Hepatocyte (in vitro differentiated cells): ENCODE measurements around the gene SRCIN1.

Experiments
- EZH2 ChIP-seq: fragments of 200-600 bp; sonication (generic); IDR thresholded peaks from 2 replicates; pipeline ENCODE4 v1.6.1; 2016; ENCODE audit warnings: antibody characterized with exemption, mild to moderate bottlenecking, borderline replicate concordance
- TF ChIP-seq, protein P1 (sequence below): fragments of 200-600 bp; sonication (generic); IDR thresholded peaks from 2 replicates; pipeline ENCODE4 v1.5.1; 2016; ENCODE audit warnings: antibody characterized with exemption, mild to moderate bottlenecking; ENCODE audit not compliant: poor library complexity

DNA sequence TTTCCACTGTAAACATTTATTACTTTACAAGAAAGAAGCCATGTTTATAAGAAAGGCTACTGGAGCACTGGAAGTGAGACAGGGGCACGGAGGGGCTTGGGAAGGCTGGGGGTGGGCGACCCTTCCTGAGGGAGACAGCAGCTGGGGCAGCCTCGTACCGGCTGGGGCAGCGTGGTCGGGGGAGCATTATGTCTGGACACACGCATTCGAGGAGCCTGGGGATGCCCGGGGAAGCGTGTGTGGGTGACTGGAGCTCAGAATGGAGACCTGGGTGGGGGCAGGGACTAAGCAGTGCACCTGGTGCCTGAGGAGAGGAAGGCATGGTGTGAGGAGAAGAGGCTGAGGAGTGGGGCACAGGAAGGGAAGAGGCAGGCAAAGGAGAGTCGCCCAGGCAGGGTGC lies 64.5 kb downstream of the SRCIN1 start:
- TF ChIP-seq, protein P1, sequence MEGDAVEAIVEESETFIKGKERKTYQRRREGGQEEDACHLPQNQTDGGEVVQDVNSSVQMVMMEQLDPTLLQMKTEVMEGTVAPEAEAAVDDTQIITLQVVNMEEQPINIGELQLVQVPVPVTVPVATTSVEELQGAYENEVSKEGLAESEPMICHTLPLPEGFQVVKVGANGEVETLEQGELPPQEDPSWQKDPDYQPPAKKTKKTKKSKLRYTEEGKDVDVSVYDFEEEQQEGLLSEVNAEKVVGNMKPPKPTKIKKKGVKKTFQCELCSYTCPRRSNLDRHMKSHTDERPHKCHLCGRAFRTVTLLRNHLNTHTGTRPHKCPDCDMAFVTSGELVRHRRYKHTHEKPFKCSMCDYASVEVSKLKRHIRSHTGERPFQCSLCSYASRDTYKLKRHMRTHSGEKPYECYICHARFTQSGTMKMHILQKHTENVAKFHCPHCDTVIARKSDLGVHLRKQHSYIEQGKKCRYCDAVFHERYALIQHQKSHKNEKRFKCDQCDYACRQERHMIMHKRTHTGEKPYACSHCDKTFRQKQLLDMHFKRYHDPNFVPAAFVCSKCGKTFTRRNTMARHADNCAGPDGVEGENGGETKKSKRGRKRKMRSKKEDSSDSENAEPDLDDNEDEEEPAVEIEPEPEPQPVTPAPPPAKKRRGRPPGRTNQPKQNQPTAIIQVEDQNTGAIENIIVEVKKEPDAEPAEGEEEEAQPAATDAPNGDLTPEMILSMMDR, result no peak
- no peak for TF ChIP-seq EZH2
